Stomach (tissue), 9 donors: Measurements from ENCODE around the gene PLCG1. TPM values are rescaled to one million over a fixed set of nuclear protein-coding genes. Genes with fewer than 3 reads are reported as not detected.
A peak's percentile ranks its signal among the peaks of the same experiment; 100 is the strongest.

Experiments used
- DNase-seq, 2 donors: peaks; one replicate each; pipeline versions ENCODE4 v3.0.0 to v3.0.0-alpha.2; 2013 to 2019
- H3K27ac ChIP-seq, 5 donors: fragments of 200-600 bp in 4 of 5; sonication (generic) in 4 of 5; one replicate each; pipeline ENCODE4 v1.5.1; 2013 to 2019; ENCODE audit warnings: mild to moderate bottlenecking in 1 of 5, moderate library complexity in 1 of 5
- H3K27me3 ChIP-seq, 3 donors: fragments of 200-600 bp; sonication (generic); one replicate each; pipeline ENCODE4 v1.5.1; 2017 to 2019; ENCODE audit warnings: mixed run types in 1 of 3
- H3K36me3 ChIP-seq, 4 donors: fragments of 200-600 bp; sonication (generic); 1 replicate in 3 of 4; 2 replicates in 1 of 4; pipeline ENCODE4 v1.5.1; 2016 to 2019
- H3K4me1 ChIP-seq, 4 donors: fragments of 200-600 bp; sonication (generic); one replicate each; pipeline ENCODE4 v1.5.1; 2016 to 2019
- H3K4me3 ChIP-seq, 4 donors: fragments of 200-600 bp; sonication (generic) in 3 of 4; one replicate each; pipeline ENCODE4 v1.5.1; 2016 to 2019; ENCODE audit warnings: mild to moderate bottlenecking in 1 of 4
- H3K9me3 ChIP-seq, 4 donors: fragments of 200-600 bp; sonication (generic); one replicate each; pipeline ENCODE4 v1.5.1; 2016 to 2019
- EP300 ChIP-seq: sonication (generic); formaldehyde crosslinking; IDR thresholded peaks from one replicate; pipeline ENCODE4 v1.6.1; 2017; ENCODE audit warnings: antibody characterized with exemption
- POLR2A ChIP-seq, 4 donors: fragments of 450-650 bp; IDR thresholded peaks; one replicate each; pipeline ENCODE4 v1.6.1; 2016; ENCODE audit warnings: antibody characterized with exemption in 4 of 4, control low read depth in 2 of 4, mild to moderate bottlenecking in 1 of 4, moderate library complexity in 1 of 4
- POLR2AphosphoS5 ChIP-seq, 3 donors: sonication (generic); formaldehyde crosslinking; IDR thresholded peaks; one replicate each; pipeline ENCODE4 v1.6.1; 2016; ENCODE audit warnings: antibody characterized with exemption in 3 of 3
- WGBS, 5 donors: extraction: QIAGEN DNeasy Blood & Tissue Kit in 3 of 5; methylation state at CpG; one replicate each; pipeline versions ENCODE4 v1.1.5 to v1.1.7; 2013 to 2018; 5-methylcytosine and 5-hydroxymethylcytosine counted together
- intact Hi-C: fragments of 100-400 bp; cut with DNase I; formaldehyde crosslinking; loops from one replicate; pipeline ENCODE4 v1.15.1; 2023; ENCODE audit warnings: low total_unique reads
- polyA plus RNA-seq, 3 donors: library from polyadenylated mRNA; stranded (reverse); fragments of 200-250 nt; gene quantifications; one replicate each; pipeline ENCODE4 v1.2.3, GENCODE V29; 2013
- total RNA-seq, 5 donors: library from RNA; depleted of rRNA; stranded (reverse); fragments of >200 nt; gene quantifications; one replicate each; pipeline versions ENCODE4 v1.1.0 to v1.2.3, GENCODE V29; 2014 to 2016
- TF ChIP-seq, protein P1 (sequence below), 7 experiments: fragments of 450-650 bp in 4 of 7; fragments of 200-600 bp in 3 of 7; sonication (generic) in 3 of 7; IDR thresholded peaks; one replicate each; pipeline ENCODE4 v1.5.1; 2016 to 2019; ENCODE audit warnings: antibody characterized with exemption in 7 of 7, control low read depth in 2 of 7, mild to moderate bottlenecking in 1 of 7
- donor health status: healthy with polysubstance abuse.
- donor health status: Bipolar disorder and iron deficiency.
- donor health status: healthy.

Gene PLCG1
- total and polyA plus RNA-seq, 8 donors, result 16.3 to 576 (median 56.0) TPM

DNA sequence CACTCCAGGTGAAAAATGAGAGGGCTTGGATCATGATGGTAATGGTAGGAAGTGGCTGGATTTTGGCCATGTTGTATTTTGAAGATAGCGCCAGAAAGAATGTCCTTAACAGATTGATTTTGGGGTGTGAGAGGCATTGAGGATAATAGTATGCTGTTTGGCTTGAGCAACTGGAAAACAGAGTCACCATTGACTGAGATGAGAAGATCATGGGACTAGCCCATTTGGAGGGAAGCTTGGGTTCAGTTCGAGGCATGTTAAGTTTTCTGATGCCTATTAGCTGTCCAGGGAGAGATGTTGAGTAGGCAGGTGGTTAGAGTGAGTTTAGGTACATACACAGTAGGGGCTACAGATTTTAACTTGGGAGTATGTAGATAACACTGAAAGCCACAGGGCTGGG lies 23.3 kb downstream of the PLCG1 start:
- Histone ChIP-seq H3K9me3 (no peaks in the 10 kb centered on the region), H3K4me3 (no peak overlapping the region), H3K27me3 (no peaks in the 10 kb centered on the region), H3K4me1 (peaks cover 15 to 50% (median 39%) of the 10 kb centered on the region in 4 donors), H3K27ac (no peak overlapping the region), H3K36me3 (peaks cover 40 to 61% (median 51%) of the 10 kb centered on the region in 4 donors)
- DNase-seq, result no peak
- 87 to 92% (median 91%) methylated on average over 2 of the region's 2 CpGs for WGBS, 5 donors
- intact Hi-C loops, result no loop called here
- TF ChIP-seq, protein P1, sequence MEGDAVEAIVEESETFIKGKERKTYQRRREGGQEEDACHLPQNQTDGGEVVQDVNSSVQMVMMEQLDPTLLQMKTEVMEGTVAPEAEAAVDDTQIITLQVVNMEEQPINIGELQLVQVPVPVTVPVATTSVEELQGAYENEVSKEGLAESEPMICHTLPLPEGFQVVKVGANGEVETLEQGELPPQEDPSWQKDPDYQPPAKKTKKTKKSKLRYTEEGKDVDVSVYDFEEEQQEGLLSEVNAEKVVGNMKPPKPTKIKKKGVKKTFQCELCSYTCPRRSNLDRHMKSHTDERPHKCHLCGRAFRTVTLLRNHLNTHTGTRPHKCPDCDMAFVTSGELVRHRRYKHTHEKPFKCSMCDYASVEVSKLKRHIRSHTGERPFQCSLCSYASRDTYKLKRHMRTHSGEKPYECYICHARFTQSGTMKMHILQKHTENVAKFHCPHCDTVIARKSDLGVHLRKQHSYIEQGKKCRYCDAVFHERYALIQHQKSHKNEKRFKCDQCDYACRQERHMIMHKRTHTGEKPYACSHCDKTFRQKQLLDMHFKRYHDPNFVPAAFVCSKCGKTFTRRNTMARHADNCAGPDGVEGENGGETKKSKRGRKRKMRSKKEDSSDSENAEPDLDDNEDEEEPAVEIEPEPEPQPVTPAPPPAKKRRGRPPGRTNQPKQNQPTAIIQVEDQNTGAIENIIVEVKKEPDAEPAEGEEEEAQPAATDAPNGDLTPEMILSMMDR (IDR thresholded peaks at IDR 0.05), result no peak
- no peak for TF ChIP-seq EP300
- no peak for TF ChIP-seq POLR2AphosphoS5 (IDR thresholded peaks at IDR 0.05)
- no peak for TF ChIP-seq POLR2A (IDR thresholded peaks at IDR 0.05)

- no peak for DNase-seq
- intact Hi-C loops, result no loop called here
- no peak for TF ChIP-seq POLR2A (IDR thresholded peaks at IDR 0.05)
- WGBS, 5 donors, result 5 to 39% (median 29%) methylated on average over 1 of the region's 1 CpG
- Histone ChIP-seq H3K4me3 (no peak overlapping the region), H3K27ac (peak overlapping the region in 2 of 5 donors; percentile 4 to 29), H3K4me1 (peaks cover 5 to 38% (median 27%) of the 10 kb centered on the region in 4 donors), H3K9me3 (no peaks in the 10 kb centered on the region), H3K27me3 (no peaks in the 10 kb centered on the region), H3K36me3 (peaks cover 52 to 73% (median 63%) of the 10 kb centered on the region in 4 donors)
Measured at GRCh38 chr20:41161886-41162285, 24.5 kb downstream of the PLCG1 start.

DNA sequence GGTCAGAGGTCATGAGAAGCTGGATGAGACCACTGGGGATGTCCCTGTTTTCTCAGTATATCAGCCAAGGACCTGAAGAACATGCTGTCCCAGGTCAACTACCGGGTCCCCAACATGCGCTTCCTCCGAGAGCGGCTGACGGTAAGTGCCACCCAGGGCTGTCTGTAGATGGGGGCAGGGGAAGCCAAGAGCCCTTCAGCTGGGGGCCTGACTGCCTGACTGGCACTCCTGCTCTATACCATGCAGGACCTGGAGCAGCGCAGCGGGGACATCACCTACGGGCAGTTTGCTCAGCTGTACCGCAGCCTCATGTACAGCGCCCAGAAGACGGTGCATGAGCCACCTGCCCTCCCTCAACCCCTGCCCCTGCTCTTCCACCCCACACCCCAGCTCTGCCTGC lies 25.1 kb downstream of the PLCG1 start:
- intact Hi-C loops, result no loop called here
- no peak overlapping the region for H3K27ac ChIP-seq

GRCh38 chr20:41163821-41164220 lies 26.5 kb downstream of the PLCG1 start:
- TF ChIP-seq POLR2A (IDR thresholded peaks at IDR 0.05) (no peak), POLR2AphosphoS5 (IDR thresholded peaks at IDR 0.05) (no peak), EP300 (no peak)
- TF ChIP-seq, protein P1 (IDR thresholded peaks at IDR 0.05), result no peak
- no peak for DNase-seq
- Histone ChIP-seq H3K4me1 (peaks cover 0 to 20% (median 15%) of the 10 kb centered on the region in 4 donors), H3K4me3 (no peak overlapping the region), H3K27me3 (no peaks in the 10 kb centered on the region), H3K9me3 (no peaks in the 10 kb centered on the region), H3K27ac (no peak overlapping the region), H3K36me3 (peaks cover 65 to 93% (median 83%) of the 10 kb centered on the region in 4 donors)
- 94 to 99% (median 96%) methylated on average over 9 to 11 of the region's 11 CpGs for WGBS, 5 donors
- intact Hi-C loops, result no loop called here

More for the DNA sequence above, 25.1 kb downstream of the PLCG1 start:
- Histone ChIP-seq H3K4me1 (peaks cover 2 to 35% (median 22%) of the 10 kb centered on the region in 4 donors), H3K27me3 (no peaks in the 10 kb centered on the region), H3K36me3 (peaks cover 57 to 79% (median 68%) of the 10 kb centered on the region in 4 donors), H3K9me3 (no peaks in the 10 kb centered on the region), H3K4me3 (no peak overlapping the region)
- no peak for DNase-seq
- TF ChIP-seq, protein P1 (IDR thresholded peaks at IDR 0.05), result no peak
- TF ChIP-seq EP300 (no peak), POLR2A (IDR thresholded peaks at IDR 0.05) (no peak), POLR2AphosphoS5 (IDR thresholded peaks at IDR 0.05) (no peak)
- WGBS, 5 donors, result 94 to 99% (median 96%) methylated on average over 8 to 11 of the region's 11 CpGs
